GM12873 (cell line): ENCODE results near the gene COL8A1.

Source experiments
- CTCF ChIP-seq: IDR thresholded peaks from 2 replicates; pipeline ENCODE4 v1.5.1; 2012; ENCODE audit warnings: low read depth, mild to moderate bottlenecking, moderate library complexity, low read length, control low read depth; ENCODE audit not compliant: insufficient read depth; ENCODE audit errors: missing control alignments

Gene COL8A1

GRCh38 chr3:99686955-99687612 lies 48.7 kb downstream of the COL8A1 start:
- peak; percentile 76 for TF ChIP-seq CTCF

GRCh38 chr3:99690761-99691369 lies 52.5 kb downstream of the COL8A1 start:
- TF ChIP-seq CTCF, result no peak

GRCh38 chr3:99693636-99694035 lies 55.2 kb downstream of the COL8A1 start:
- TF ChIP-seq CTCF, result no peak

- no peak for TF ChIP-seq CTCF
Observed at GRCh38 chr3:99696497-99696896, 58.1 kb downstream of the COL8A1 start.

- no peak for TF ChIP-seq CTCF
Observed at GRCh38 chr3:99697250-99697649, 58.9 kb downstream of the COL8A1 start.

- no peak for TF ChIP-seq CTCF
Observed at GRCh38 chr3:99698932-99699331, 60.5 kb downstream of the COL8A1 start.

- TF ChIP-seq CTCF, result no peak
Observed at GRCh38 chr3:99699841-99700240, 61.4 kb downstream of the COL8A1 start.
